Lung (tissue), 12 donors: ENCODE data around the gene FOSL1. TPM values are rescaled to one million over a fixed set of nuclear protein-coding genes. Genes with fewer than 3 reads are reported as not detected.

ENCODE experiments used
- ATAC-seq: fragments of 200-7000 bp; cut with Tn5 transposase; one replicate; pipeline ENCODE4 v1.9.1; 2020; ENCODE audit warnings: moderate number of reproducible peaks; ENCODE audit not compliant: insufficient read depth, low FRiP score
- DNase-seq, 3 donors: peaks; one replicate each; pipeline ENCODE4 v3.0.0-alpha.2; 2013 to 2017
- H3K27ac ChIP-seq, 2 donors: one replicate each; pipeline ENCODE4 v1.5.1; 2013; ENCODE audit warnings: mild to moderate bottlenecking in 2 of 2, moderate library complexity in 2 of 2, control low read depth in 1 of 2, inconsistent platforms in 1 of 2, low read depth in 1 of 2, low read length in 1 of 2
- H3K27me3 ChIP-seq, 3 donors: one replicate each; pipeline ENCODE4 v1.5.1; 2013; ENCODE audit warnings: low read length in 2 of 3; ENCODE audit not compliant: control insufficient read depth in 3 of 3, insufficient read depth in 3 of 3
- H3K36me3 ChIP-seq, 4 donors: one replicate each; pipeline ENCODE4 v1.5.1; 2013; ENCODE audit warnings: low read length in 4 of 4, mild to moderate bottlenecking in 1 of 4, moderate library complexity in 1 of 4; ENCODE audit not compliant: control insufficient read depth in 4 of 4, insufficient read depth in 4 of 4
- H3K4me1 ChIP-seq, 5 donors: one replicate each; pipeline ENCODE4 v1.5.1; 2013; ENCODE audit warnings: low read length in 5 of 5, mild to moderate bottlenecking in 2 of 5, moderate library complexity in 1 of 5; ENCODE audit not compliant: control insufficient read depth in 5 of 5, insufficient read depth in 5 of 5
- H3K4me3 ChIP-seq: one replicate; pipeline ENCODE4 v1.5.1; 2013; ENCODE audit warnings: mild to moderate bottlenecking, control low read depth, moderate library complexity
- H3K9ac ChIP-seq, 2 donors: one replicate each; pipeline ENCODE4 v1.5.1; 2013; ENCODE audit warnings: low read length in 2 of 2, control low read depth in 1 of 2; ENCODE audit not compliant: insufficient read depth in 1 of 2
- H3K9me3 ChIP-seq, 4 donors: one replicate each; pipeline ENCODE4 v1.5.1; 2013; ENCODE audit warnings: low read length in 3 of 4, mild to moderate bottlenecking in 1 of 4, moderate library complexity in 1 of 4; ENCODE audit not compliant: control insufficient read depth in 4 of 4, insufficient read depth in 3 of 4
- CTCF ChIP-seq: IDR thresholded peaks from 2 replicates; pipeline ENCODE4 v1.5.1; 2012; ENCODE audit warnings: mild to moderate bottlenecking; ENCODE audit errors: control extremely low read depth, extremely low read depth
- WGBS, 2 donors: extraction: QIAGEN DNeasy Blood & Tissue Kit; methylation state at CpG; one replicate each; pipeline ENCODE4 v1.1.7; 2013; 5-methylcytosine and 5-hydroxymethylcytosine counted together
- polyA plus RNA-seq, 2 donors: library from polyadenylated mRNA; stranded (reverse); fragments of 200-250 nt; gene quantifications; one replicate each; pipeline ENCODE4 v1.2.1, GENCODE V29; 2013
- total RNA-seq, 2 donors: library from RNA; depleted of rRNA in 1 of 2; stranded (reverse); fragments of >200 nt in 1 of 2; gene quantifications; one replicate each; pipeline ENCODE4 v1.2.1, GENCODE V29; 2014 to 2021
- donor health status: control.
- donor health status: control.
- donor health status: Bipolar disorder and iron deficiency.
- donor health status: healthy.
- donor health status: DM: yes; HTN: yes; CAD: no.

Gene FOSL1
- total and polyA plus RNA-seq, 4 donors: 0.43 to 19.9 (median 15.3) TPM

GRCh38 chr11:65869643-65870306 is 30.4 kb downstream of the FOSL1 start:
- ATAC-seq (no peak), DNase-seq (no peak)
- Histone ChIP-seq H3K9ac (no peak overlapping the region), H3K4me1 (peaks cover 0 to 27% (median 9%) of the 10 kb centered on the region in 5 donors), H3K4me3 (no peak overlapping the region), H3K27me3 (no peaks in the 10 kb centered on the region), H3K36me3 (peaks cover 11 to 41% (median 23%) of the 10 kb centered on the region in 4 donors), H3K27ac (peak overlapping the region in 1 of 2 donors; percentile 20), H3K9me3 (no peaks in the 10 kb centered on the region)
- WGBS, 2 donors: 87 to 89% methylated on average over 24 of the region's 24 CpGs
- TF ChIP-seq CTCF: no peak

- no peak for DNase-seq
- 94 to 97% methylated on average over 3 of the region's 3 CpGs for WGBS, 2 donors
- H3K4me3 ChIP-seq: no peak overlapping the region
- TF ChIP-seq CTCF: no peak
- H3K27me3 ChIP-seq: no peaks in the 10 kb centered on the region
- peaks cover 13 to 50% (median 30%) of the 10 kb centered on the region in 4 donors for H3K36me3 ChIP-seq
- H3K27ac ChIP-seq: no peak overlapping the region
- no peak overlapping the region for H3K9ac ChIP-seq
- H3K9me3 ChIP-seq: no peaks in the 10 kb centered on the region
- H3K4me1 ChIP-seq: peaks cover 0 to 27% (median 9%) of the 10 kb centered on the region in 5 donors
- ATAC-seq: no peak
Observed at GRCh38 chr11:65868907-65869306, 31.3 kb downstream of the FOSL1 start.

GRCh38 chr11:65868076-65868667 is 32.0 kb downstream of the FOSL1 start:
- no peak for TF ChIP-seq CTCF
- H3K9ac ChIP-seq: no peak overlapping the region
- WGBS, 2 donors: 90 to 92% methylated on average over 19 of the region's 19 CpGs
- ATAC-seq (no peak), DNase-seq (no peak)
- no peaks in the 10 kb centered on the region for H3K9me3 ChIP-seq
- peaks cover 13 to 57% (median 34%) of the 10 kb centered on the region in 4 donors for H3K36me3 ChIP-seq
- no peak overlapping the region for H3K4me3 ChIP-seq
- H3K4me1 ChIP-seq: peaks cover 0 to 24% (median 9%) of the 10 kb centered on the region in 5 donors
- no peak overlapping the region for H3K27ac ChIP-seq
- H3K27me3 ChIP-seq: no peaks in the 10 kb centered on the region
